HT-29 (cell line): ENCODE data around the gene SLC6A7. TPM values are rescaled to one million over a fixed set of nuclear protein-coding genes. Genes with fewer than 3 reads are reported as not detected.

Experiments
- total RNA-seq: library from RNA; depleted of rRNA; stranded (reverse); fragments of >200 nt; shearing (Covaris generic); gene quantifications from 2 replicates; pipeline ENCODE4 v1.2.3, GENCODE V29; 2014; rRNA removed

SLC6A7 gene
- total RNA-seq, 1 experiment from 2014 or later, result 0.66 TPM

Other genes starting within 250 kb of the SLC6A7 start
- gene PDE6A, start 245.3 kb upstream of the SLC6A7 start, total RNA-seq, result not detected in 2 replicates
- gene SLC26A2, start 229.3 kb upstream of the SLC6A7 start, total RNA-seq, result 0.91 and 0.94 TPM in 2 replicates
- 2.8 and 3.1 TPM in 2 replicates for gene TIGD6, start 189.4 kb upstream of the SLC6A7 start, total RNA-seq
- 49.0 and 53.6 TPM in 2 replicates for gene HMGXB3, start 189.3 kb upstream of the SLC6A7 start, total RNA-seq
- not detected in 2 replicates for gene CSF1R, start 103.5 kb upstream of the SLC6A7 start, total RNA-seq
- gene PDGFRB, start 34.2 kb upstream of the SLC6A7 start, total RNA-seq, result 1.1 TPM in 1 of 2 replicates, not detected in the other
- gene CDX1, start 23.3 kb upstream of the SLC6A7 start, total RNA-seq, result 3.9 and 6.6 TPM in 2 replicates
- not detected in 2 replicates for gene CAMK2A, start 99.7 kb downstream of the SLC6A7 start, total RNA-seq
- gene ARSI, start 112.8 kb downstream of the SLC6A7 start, total RNA-seq, result not detected in 2 replicates
- 83.9 and 85.7 TPM in 2 replicates for gene TCOF1, start 167.6 kb downstream of the SLC6A7 start, total RNA-seq
- 9.8 and 12.7 TPM in 2 replicates for gene CD74, start 222.8 kb downstream of the SLC6A7 start, total RNA-seq